Measurements from ENCODE around the gene ITGA3. TPM values are rescaled to one million over a fixed set of nuclear protein-coding genes. Genes with fewer than 3 reads are reported as not detected.

Gene ITGA3
- total RNA-seq, 1 experiment from 2014 or later, result 539 TPM

GRCh38 chr17:50042211-50042610 lies 13.7 kb upstream of the ITGA3 start:
- Mint-ChIP-seq H3K27ac (ENCODE audit: unreplicated experiment) (no peak overlapping the region), H3K36me3 (ENCODE audit: insufficient read depth, unreplicated experiment) (peaks cover 16% of the 10 kb centered on the region), H3K4me1 (ENCODE audit: low read depth, unreplicated experiment) (peaks cover 63% of the 10 kb centered on the region), H3K9me3 (ENCODE audit: low read depth, unreplicated experiment) (no peaks in the 10 kb centered on the region), H3K4me3 (ENCODE audit: low read depth, unreplicated experiment) (no peak overlapping the region), H3K27me3 (ENCODE audit: unreplicated experiment) (no peaks in the 10 kb centered on the region)
- intact Hi-C loops (cut with micrococcal nuclease; ENCODE audit: unreplicated experiment), result no loop called here
- no peak for DNase-seq
- TF ChIP-seq CTCF (IDR thresholded peaks at IDR 0.05; ENCODE audit: unreplicated experiment), result no peak
- BruUV-seq (replicated peaks), result no TSS peak
- CTCF ChIA-PET, result interaction anchor here (1.9 kb wide), 1 partner anchor 14 kb away, joined by 11 read pairs; no protein-coding TSS in a partner anchor

- CTCF ChIA-PET, result interaction anchor here (0.5 to 1.9 kb wide), 7 partner anchors 9 to 84 kb away, joined by 3 to 11 read pairs (median 3); partner anchors contain the start of gene ITGA3
- H3K4me1 Mint-ChIP-seq (ENCODE audit: low read depth, unreplicated experiment), result peaks cover 63% of the 10 kb centered on the region
- intact Hi-C loops (cut with micrococcal nuclease; ENCODE audit: unreplicated experiment), result no loop called here
- no TSS peak for BruUV-seq (replicated peaks)
- no peaks in the 10 kb centered on the region for H3K9me3 Mint-ChIP-seq (ENCODE audit: low read depth, unreplicated experiment)
- DNase-seq, result peak; percentile 79
- H3K27ac Mint-ChIP-seq (ENCODE audit: unreplicated experiment), result peak overlapping the region; percentile 27
- no peaks in the 10 kb centered on the region for H3K27me3 Mint-ChIP-seq (ENCODE audit: unreplicated experiment)
- H3K36me3 Mint-ChIP-seq (ENCODE audit: insufficient read depth, unreplicated experiment), result peaks cover 22% of the 10 kb centered on the region
- H3K4me3 Mint-ChIP-seq (ENCODE audit: low read depth, unreplicated experiment), result peak overlapping the region; percentile 15
- TF ChIP-seq CTCF (IDR thresholded peaks at IDR 0.05; ENCODE audit: unreplicated experiment), result no peak
Observed at GRCh38 chr17:50043290-50044148, 12.4 kb upstream of the ITGA3 start.

GRCh38 chr17:50044483-50044882 lies 11.4 kb upstream of the ITGA3 start:
- BruUV-seq (replicated peaks), result no TSS peak
- Mint-ChIP-seq H3K36me3 (ENCODE audit: insufficient read depth, unreplicated experiment) (peaks cover 32% of the 10 kb centered on the region), H3K4me3 (ENCODE audit: low read depth, unreplicated experiment) (no peak overlapping the region), H3K4me1 (ENCODE audit: low read depth, unreplicated experiment) (peaks cover 70% of the 10 kb centered on the region), H3K27me3 (ENCODE audit: unreplicated experiment) (no peaks in the 10 kb centered on the region), H3K9me3 (ENCODE audit: low read depth, unreplicated experiment) (peaks cover 3% of the 10 kb centered on the region), H3K27ac (ENCODE audit: unreplicated experiment) (peak overlapping the region; percentile 27)
- intact Hi-C loops (cut with micrococcal nuclease; ENCODE audit: unreplicated experiment), result no loop called here
- no peak for TF ChIP-seq CTCF (IDR thresholded peaks at IDR 0.05; ENCODE audit: unreplicated experiment)
- no peak for DNase-seq
- CTCF ChIA-PET, result interaction anchor here (0.6 to 1.9 kb wide), 3 partner anchors 15 to 41 kb away, joined by 3 to 11 read pairs (median 3); no protein-coding TSS in a partner anchor

- BruUV-seq (replicated peaks), result no TSS peak
- H3K4me3 Mint-ChIP-seq (ENCODE audit: low read depth, unreplicated experiment), result no peak overlapping the region
- no peak for TF ChIP-seq CTCF (IDR thresholded peaks at IDR 0.05; ENCODE audit: unreplicated experiment)
- no peaks in the 10 kb centered on the region for H3K27me3 Mint-ChIP-seq (ENCODE audit: unreplicated experiment)
- no peak overlapping the region for H3K27ac Mint-ChIP-seq (ENCODE audit: unreplicated experiment)
- H3K4me1 Mint-ChIP-seq (ENCODE audit: low read depth, unreplicated experiment), result peaks cover 75% of the 10 kb centered on the region
- DNase-seq, result no peak
- peaks cover 3% of the 10 kb centered on the region for H3K9me3 Mint-ChIP-seq (ENCODE audit: low read depth, unreplicated experiment)
- intact Hi-C loops (cut with micrococcal nuclease; ENCODE audit: unreplicated experiment), result no loop called here
- H3K36me3 Mint-ChIP-seq (ENCODE audit: insufficient read depth, unreplicated experiment), result peaks cover 35% of the 10 kb centered on the region
- CTCF ChIA-PET, result interaction anchor here (1.1 kb wide), 1 partner anchor 48 kb away, joined by 3 read pairs; no protein-coding TSS in a partner anchor
Observed at GRCh38 chr17:50045154-50045553, 10.8 kb upstream of the ITGA3 start.
